ENCODE measurements around the gene SPARCL1. TPM values are rescaled to one million over a fixed set of nuclear protein-coding genes. Genes with fewer than 3 reads are reported as not detected.

Gene SPARCL1
- total RNA-seq, 2 experiments from 2014 or later: not detected

GRCh38 chr4:87530868-87531267 is 1.7 kb upstream of the SPARCL1 start:
- no peaks in the 10 kb centered on the region for H3K9me3 ChIP-seq (ENCODE audit: control insufficient read depth in 1 of 2, insufficient read depth in 1 of 2, low read length in 2 of 2)
- no peak overlapping the region for H3K4me3 ChIP-seq (ENCODE audit: low read length)
- H3K9me3 Mint-ChIP-seq: no peaks in the 10 kb centered on the region
- no peak for ATAC-seq (ENCODE audit: poor library complexity)
- no peaks in the 10 kb centered on the region for H3K36me3 Mint-ChIP-seq (ENCODE audit: low read depth)
- no peak for DNase-seq
- no peaks in the 10 kb centered on the region for H3K27me3 Mint-ChIP-seq
- no peak overlapping the region for H3K27ac ChIP-seq (ENCODE audit: low read depth in 1 of 2, low read length in 2 of 2)
- intact Hi-C loops (cut with DNase I, micrococcal nuclease): no loop called here
- no peaks in the 10 kb centered on the region for H3K4me1 Mint-ChIP-seq (ENCODE audit: low read depth)
- H3K27ac Mint-ChIP-seq: no peak overlapping the region
- TF ChIP-seq CTCF (IDR thresholded peaks at IDR 0.05): no peak
- ChIA-PET CTCF (no interaction called here), POLR2A (no interaction called here)
- no peaks in the 10 kb centered on the region for H3K4me1 ChIP-seq (ENCODE audit: insufficient read depth, low read length)
- H3K27me3 ChIP-seq (ENCODE audit: control insufficient read depth in 1 of 2, insufficient read depth in 2 of 2, low read length in 2 of 2): no peaks in the 10 kb centered on the region
- H3K36me3 ChIP-seq (ENCODE audit: insufficient read depth, low read length): no peaks in the 10 kb centered on the region
- no peak overlapping the region for H3K4me3 Mint-ChIP-seq

GRCh38 chr4:87530229-87530628 is 1.1 kb upstream of the SPARCL1 start:
- Histone ChIP-seq H3K9me3 (ENCODE audit: control insufficient read depth in 1 of 2, insufficient read depth in 1 of 2, low read length in 2 of 2) (no peaks in the 10 kb centered on the region), H3K36me3 (ENCODE audit: insufficient read depth, low read length) (no peaks in the 10 kb centered on the region), H3K27ac (ENCODE audit: low read depth in 1 of 2, low read length in 2 of 2) (no peak overlapping the region), H3K4me1 (ENCODE audit: insufficient read depth, low read length) (no peaks in the 10 kb centered on the region), H3K4me3 (ENCODE audit: low read length) (no peak overlapping the region), H3K27me3 (ENCODE audit: control insufficient read depth in 1 of 2, insufficient read depth in 2 of 2, low read length in 2 of 2) (no peaks in the 10 kb centered on the region)
- Mint-ChIP-seq H3K9me3 (peaks cover 4% of the 10 kb centered on the region), H3K27me3 (no peaks in the 10 kb centered on the region), H3K4me3 (no peak overlapping the region), H3K4me1 (ENCODE audit: low read depth) (no peaks in the 10 kb centered on the region), H3K27ac (no peak overlapping the region), H3K36me3 (ENCODE audit: low read depth) (no peaks in the 10 kb centered on the region)
- ChIA-PET CTCF (no interaction called here), POLR2A (no interaction called here)
- DNase-seq (no peak), ATAC-seq (ENCODE audit: poor library complexity) (no peak)
- intact Hi-C loops (cut with DNase I, micrococcal nuclease): no loop called here
- TF ChIP-seq CTCF (IDR thresholded peaks at IDR 0.05): no peak

GRCh38 chr4:87527431-87528220 is 1.6 kb downstream of the SPARCL1 start:
- H3K36me3 Mint-ChIP-seq (ENCODE audit: low read depth): no peaks in the 10 kb centered on the region
- peaks cover 15% of the 10 kb centered on the region for H3K9me3 Mint-ChIP-seq
- intact Hi-C loops (cut with DNase I, micrococcal nuclease): no loop called here
- Histone ChIP-seq H3K4me1 (ENCODE audit: insufficient read depth, low read length) (no peaks in the 10 kb centered on the region), H3K27me3 (ENCODE audit: control insufficient read depth in 1 of 2, insufficient read depth in 2 of 2, low read length in 2 of 2) (no peaks in the 10 kb centered on the region), H3K27ac (ENCODE audit: low read depth in 1 of 2, low read length in 2 of 2) (no peak overlapping the region), H3K36me3 (ENCODE audit: insufficient read depth, low read length) (no peaks in the 10 kb centered on the region), H3K9me3 (ENCODE audit: control insufficient read depth in 1 of 2, insufficient read depth in 1 of 2, low read length in 2 of 2) (peaks cover 4 to 9% of the 10 kb centered on the region in 2 experiments), H3K4me3 (ENCODE audit: low read length) (no peak overlapping the region)
- ChIA-PET POLR2A (no interaction called here), CTCF (interaction anchor here (1.4 kb wide), 1 partner anchor 10 kb away, joined by 3 read pairs; no protein-coding TSS in a partner anchor)
- no peak for ATAC-seq (ENCODE audit: poor library complexity)
- no peaks in the 10 kb centered on the region for H3K27me3 Mint-ChIP-seq
- no peak overlapping the region for H3K4me3 Mint-ChIP-seq
- no peak overlapping the region for H3K27ac Mint-ChIP-seq
- TF ChIP-seq CTCF (IDR thresholded peaks at IDR 0.05): no peak
- no peaks in the 10 kb centered on the region for H3K4me1 Mint-ChIP-seq (ENCODE audit: low read depth)
- DNase-seq: no peak
